Stimulated activated CD8-positive, alpha-beta memory T cell treated with anti-CD3 and anti-CD28 coated beads, Interleukin-7, amount 100 ng/mL, for 1 hour (primary cell): ENCODE measurements around the gene NSD2.

Experiments used
- DNase-seq, 2 donors: peaks; one replicate each; pipeline ENCODE4 v3.0.0-alpha.2; 2020; ENCODE audit warnings: low read depth in 2 of 2

NSD2 gene

DNA sequence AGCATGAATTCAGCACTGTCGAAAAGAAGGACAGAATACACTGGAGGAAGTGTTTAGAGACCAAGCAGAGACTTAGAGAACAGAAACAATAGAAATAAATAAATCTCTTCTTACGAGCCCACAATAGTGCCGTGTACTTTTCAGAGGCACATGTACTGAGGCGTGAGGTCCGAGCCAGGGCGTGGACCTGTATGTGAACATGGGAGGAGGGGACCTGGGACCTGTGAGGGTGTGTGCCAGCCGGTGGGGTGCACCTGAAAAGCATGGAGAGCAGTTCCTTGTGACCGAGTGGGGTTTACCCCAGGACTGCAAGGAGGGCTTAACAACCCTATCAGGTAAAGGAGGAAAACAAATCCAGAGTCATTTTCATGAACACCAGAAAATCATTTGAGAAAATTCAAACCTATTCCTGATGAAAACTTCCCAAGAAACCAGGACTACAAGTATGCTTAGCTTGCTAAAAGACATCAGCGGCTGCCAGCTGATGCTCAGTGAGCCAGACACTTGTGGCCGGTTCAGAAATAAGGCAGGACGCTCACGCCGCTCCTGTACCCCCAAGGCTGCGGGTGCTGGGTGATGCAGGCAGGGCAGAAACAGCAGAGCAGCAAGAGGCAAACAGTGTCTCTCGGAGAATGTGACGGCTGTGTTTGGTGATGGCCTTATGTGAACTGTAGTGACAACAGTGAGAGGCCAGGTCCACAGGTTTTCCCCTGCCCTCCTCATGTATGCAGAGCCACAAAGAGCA lies 100.4 kb downstream of the NSD2 start:
- DNase-seq: no peak

DNA sequence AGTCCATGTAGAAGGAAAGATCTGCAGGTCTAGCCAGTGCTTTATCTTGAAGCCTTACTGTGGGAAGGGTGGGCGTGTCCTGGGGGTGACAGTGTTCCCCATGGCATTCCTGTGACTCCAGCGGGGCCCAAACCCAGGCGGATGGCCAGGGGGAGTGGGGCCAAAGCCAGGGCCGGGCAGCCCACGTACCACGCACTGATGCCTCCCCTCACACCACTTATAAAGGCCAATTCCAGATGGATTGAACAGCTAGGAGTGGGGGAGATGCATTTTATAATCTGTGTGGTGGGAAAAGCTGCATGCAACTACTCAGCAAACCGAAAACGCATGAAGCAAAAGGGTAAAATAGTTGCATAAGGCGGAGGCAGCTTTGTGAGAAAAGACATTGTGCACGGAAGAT lies 101.2 kb downstream of the NSD2 start:
- DNase-seq: no peak

DNA sequence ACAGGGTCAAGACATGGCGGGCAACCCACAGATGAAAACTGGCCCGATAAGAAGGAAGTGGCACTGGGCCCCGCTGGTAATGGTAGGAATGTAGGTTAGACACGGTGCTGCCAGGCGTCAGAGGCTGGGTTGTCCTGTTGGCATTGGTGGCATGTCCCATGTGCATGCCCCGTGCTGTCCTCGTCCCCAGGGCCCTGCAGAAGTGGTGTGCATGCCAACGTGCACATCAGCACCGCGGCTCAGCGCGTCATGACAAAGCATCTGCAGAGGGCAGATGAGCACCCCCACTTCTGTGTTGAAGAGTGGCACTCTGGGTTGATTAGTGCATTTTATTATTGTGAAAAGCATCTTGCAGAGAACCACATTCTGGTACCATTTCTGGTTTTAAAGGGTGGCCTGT lies 102.0 kb downstream of the NSD2 start:
- DNase-seq: no peak

DNA sequence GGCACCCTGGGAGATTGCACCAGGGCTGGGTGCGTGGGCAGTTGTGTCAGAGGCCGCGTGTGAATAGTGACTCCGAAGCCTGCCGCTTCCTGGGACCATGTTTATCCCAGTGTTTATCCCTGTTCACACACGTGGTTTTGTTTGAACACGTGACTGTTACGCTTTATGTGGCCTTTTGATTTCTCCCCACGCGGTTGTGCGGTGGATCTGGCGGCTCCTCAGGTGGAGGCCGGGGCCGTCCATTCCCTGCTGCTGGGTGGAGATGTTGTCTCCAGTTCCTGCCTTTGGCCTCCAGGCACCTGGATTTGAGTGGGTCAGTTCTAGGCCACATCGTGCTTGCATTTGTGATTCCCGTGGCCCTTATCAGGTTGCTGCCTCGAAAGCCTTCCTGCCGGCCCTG lies 102.5 kb downstream of the NSD2 start:
- DNase-seq: no peak

DNA sequence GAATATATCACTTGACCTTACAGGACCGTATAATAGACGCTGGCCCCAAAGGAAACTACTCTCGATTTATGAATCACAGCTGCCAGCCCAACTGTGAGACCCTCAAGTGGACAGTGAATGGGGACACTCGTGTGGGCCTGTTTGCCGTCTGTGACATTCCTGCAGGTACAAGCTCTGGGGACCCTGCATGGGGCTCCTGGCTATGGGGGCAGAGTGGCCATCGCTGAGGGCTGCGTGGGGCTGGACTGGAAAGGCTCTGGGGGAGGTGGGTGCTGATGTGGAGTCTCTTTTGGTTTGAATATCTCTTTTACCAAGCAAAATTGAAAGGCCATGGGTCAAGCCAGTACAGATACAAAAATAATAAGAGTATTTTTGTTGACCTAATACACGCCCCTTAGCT lies 103.6 kb downstream of the NSD2 start:
- no peak for DNase-seq

DNA sequence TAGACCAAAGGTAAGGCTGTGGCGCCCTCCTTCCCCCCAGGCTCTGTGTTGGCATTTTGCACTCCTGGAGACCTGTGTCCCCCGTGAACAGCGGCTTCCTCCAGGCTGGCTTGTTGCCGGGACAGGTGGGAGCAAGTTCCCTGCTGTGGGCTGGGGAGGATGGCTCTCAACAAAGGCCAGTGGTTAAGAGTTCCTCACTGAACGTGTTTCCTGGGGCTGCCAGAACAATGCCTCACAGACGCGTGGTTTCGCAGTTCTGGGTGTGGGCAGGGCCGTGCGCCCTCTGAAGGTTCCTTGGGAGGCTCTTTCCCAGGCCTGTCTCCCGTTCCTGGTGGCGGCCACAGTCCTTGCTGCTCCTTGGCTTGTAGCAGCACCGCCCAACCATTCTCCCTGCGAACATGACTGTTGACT lies 104.2 kb downstream of the NSD2 start:
- DNase-seq: no peak

DNA sequence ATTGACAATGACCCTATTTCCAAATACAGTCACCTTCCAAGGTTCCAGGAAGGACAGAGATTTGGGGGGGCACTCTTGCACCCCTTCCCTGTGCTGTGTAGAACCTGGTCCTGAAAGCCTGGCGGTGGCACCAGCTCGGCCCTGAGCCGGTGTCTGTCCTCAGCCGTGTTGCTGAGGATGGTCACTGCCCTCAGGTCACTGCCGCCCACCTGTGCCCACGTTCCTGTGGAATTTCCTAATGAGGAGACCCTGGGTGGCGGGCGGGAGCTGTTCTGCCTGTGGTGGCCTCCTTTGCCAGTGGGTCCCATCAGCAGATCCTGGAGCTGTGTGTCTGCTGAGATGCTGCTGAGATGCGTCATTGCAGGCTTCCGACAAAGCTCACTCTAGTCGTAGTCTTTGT lies 104.7 kb downstream of the NSD2 start:
- DNase-seq: no peak

DNA sequence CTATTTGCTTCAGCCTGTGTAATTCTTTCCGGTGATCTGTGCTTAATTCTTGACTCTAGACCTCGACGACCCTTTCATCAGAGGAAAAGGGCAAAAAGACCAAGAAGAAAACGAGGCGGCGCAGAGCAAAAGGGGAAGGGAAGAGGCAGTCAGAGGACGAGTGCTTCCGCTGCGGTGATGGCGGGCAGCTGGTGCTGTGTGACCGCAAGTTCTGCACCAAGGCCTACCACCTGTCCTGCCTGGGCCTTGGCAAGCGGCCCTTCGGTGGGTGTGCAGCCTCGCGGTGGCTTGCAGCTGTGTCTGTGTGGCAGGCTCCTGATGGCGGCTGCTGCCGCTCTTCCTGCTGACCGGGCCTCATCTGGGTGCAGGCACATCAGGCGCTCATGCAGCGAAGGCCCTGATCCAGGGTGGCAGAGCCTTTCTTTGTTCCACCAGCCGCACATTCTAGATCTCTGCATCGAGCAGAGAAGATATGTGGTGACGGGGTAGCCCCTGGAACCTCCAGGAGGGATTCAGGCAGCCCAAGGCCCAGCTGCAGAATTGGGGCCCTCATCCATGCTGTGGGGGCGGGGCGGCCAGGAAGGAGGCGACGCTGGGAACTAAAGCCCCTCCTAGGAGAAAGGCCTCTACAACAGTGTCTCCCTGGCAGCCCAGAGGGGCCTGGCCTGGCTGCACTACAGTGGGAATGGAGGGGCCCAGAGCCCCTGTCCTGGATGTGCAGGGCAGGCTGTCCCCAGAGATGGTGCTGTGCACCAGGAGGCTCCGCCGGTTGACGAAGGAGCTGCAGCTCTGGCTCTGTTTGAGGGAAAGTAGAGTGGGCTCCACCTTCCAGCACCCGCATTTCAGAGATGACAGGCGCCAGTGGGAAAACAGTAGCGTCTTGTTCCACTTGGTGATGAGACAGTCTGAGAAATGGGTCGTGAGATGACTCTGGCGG lies 105.5 kb downstream of the NSD2 start:
- no peak for DNase-seq

DNA sequence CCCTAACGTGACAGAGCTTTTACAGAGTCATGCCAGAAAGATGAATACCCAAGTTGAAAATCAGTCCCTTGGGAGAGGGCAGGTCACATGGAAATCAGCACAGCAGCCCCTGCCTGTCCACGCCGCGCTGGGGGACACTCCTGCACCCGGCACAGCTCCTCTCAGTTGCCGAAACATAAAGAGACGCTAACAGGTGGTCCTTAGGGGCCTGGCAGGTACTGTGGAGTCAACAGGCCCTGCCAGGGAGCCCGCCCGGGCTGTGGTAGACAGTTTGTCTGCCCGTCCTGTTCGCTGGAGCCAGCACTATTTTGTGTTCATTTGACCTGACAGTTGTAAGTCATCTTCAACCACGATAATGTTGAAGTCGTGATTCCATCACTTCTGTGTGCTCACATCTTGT lies 107.0 kb downstream of the NSD2 start:
- no peak for DNase-seq

DNA sequence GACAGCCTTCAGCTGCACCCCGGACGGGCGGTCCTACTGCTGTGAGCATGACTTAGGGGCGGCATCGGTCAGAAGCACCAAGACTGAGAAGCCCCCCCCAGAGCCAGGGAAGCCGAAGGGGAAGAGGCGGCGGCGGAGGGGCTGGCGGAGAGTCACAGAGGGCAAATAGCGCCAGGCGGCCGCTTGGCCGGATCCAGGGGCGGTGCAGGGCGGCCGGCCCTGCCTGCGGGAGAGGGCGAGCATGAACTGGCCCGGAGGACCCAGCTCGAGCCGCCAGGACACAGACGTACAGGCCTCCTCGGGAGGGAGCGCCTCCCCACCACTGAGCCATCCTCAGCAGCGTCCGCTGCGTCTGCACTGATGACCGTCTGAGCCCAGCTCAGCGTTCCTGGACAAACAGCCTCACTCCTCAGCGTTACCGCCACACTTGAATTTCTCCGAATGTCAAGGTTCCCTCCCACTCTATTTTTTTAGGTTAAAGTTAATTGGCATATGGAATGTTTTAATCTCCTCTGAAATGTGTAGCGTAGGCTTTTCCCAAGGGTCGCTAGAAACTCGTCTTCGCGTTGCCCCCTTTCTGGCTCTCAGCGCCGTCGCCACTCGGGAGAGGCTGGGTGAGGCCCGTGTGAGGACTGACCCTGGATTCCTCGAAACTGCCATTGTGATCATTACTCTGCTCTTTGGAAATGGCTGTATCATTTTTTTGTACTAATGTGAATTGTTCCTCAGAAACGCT lies 107.7 kb downstream of the NSD2 start:
- DNase-seq: no peak

DNA sequence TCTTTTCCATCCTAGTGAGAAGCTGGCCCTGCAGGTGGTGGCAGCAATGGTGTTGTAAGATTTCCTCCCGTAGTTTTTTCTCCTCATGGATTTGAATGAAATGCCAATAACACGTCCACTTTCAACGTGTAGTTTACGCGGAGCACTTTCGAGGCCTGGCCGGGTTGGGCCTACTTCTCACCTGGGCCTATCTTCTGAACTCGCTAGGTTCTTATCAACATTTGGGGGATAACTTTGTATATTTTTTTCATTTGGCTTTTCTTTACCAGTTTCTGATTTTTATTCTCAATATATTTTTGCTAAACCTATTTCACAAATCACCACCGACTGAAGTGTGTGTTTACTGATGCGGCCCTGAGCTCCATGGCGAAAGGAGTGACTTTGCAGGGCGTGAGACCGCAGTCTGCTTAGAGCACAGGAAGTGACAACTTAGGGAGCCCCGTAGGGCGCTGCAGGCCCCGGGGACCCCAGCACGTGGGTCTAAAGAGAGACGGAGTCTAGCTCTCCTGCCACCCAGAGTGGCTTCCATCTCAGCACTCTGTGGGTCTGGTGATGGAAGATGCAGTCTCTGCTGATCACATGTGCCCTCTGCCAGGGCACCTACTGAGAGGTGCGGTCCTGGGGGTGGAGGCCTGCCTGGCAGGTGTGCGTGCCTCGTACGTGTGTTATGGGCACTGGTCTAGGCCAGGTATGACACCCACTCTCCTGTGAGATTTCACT lies 108.4 kb downstream of the NSD2 start:
- DNase-seq: no peak

DNA sequence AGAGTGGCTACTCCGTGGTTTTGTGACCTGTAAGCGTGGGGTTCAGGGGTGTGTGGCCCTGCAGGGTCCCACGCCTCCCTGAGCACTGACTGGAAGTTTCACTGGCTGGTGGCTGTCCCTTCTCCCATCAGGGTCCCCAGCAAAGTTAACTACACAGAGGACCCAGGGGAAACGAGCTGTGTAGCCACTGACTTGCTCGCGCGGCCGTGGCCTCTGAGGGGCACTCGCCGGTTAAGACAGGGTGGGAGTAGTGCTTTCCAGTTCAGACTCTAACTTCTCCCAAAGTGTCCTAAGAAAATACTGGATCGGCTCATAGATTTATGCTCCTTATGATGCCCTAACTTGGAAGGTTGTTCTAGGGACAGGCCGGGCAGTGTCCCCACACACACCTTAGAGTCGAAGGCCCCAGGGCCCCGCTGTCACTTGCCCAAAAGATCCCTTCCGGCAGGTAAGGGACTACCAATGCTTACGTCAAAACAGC lies 109.4 kb downstream of the NSD2 start:
- no peak for DNase-seq

DNA sequence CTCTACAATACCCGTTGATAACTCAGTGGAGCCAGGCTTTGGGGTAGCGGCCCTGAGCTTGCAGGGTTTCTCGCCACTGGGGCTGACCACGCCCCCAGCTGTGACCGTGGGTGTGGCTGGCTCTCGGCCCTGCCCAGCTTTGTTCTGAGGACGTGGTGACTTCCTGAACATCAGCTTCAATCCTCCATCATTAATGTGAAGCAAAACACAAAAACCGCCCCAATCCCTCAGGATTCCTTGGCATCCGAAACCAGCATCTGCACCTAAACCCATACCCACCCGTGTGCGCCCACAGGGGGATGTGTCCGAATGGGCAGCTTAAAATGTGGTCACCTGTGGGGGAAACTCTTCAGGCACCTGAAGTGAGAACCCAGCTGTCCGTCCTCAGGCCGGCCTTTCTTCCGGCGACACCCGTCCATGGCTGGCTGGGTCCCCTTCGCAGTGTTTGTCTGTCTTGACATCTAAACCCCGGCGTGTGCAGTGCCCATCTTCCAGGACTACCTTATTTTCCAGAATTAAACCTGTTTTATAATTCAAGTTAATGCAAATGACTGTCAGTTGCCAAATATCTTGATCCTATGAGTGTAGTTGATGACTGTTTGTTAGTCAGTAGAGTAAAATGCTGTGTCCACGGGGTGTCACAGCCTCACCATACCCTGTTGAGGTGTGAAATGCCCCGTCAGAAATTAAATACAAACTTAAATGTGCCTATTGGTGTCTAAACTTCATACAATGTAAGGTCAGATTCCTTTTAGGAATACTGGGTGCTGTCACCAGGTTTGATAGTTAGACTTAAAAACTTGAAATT lies 110.3 kb downstream of the NSD2 start:
- DNase-seq: no peak

DNA sequence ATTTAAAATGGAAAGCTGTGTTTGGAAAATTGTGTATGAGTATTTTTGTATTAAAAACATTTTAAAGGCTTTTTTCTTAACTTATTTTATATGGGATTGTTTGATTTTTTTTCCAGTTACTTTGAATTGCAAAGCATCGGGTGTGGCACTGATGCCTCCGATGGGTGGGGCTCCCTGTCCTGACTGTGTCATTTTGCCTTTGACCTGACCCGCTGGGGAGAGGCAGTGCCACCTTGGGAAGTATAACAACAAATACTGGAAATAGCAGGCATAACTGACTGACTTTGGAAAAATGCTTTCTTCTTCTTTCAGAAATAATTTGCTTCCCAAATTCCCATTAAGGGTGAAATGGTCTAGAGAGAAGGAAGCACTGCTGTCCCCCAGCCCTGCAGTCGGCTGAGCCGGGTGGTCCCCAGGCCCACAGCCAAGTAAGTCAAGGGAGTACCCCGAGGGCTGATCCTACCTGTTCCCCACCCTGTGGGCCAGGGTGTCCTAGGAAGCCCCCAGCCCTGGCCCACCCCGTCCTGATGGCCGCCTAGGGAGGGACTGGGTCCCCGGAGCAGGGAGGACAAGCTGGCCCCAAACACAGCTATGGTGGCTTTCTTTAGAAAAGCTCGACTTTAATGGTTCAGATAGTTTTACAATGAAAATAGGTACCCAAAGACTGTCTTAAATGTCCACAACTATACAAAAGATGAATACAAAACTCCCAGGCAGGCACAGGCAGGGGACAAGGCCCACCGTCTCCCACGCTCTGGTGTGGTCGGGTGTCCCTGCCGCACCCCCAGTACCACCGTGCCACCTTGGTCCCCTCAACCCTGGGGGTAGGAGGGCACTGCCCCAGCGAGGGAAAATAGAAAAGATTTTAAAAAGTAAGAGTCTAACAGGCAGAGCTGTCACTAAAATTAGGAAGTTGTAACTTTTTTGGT lies 111.2 kb downstream of the NSD2 start:
- DNase-seq: no peak

DNA sequence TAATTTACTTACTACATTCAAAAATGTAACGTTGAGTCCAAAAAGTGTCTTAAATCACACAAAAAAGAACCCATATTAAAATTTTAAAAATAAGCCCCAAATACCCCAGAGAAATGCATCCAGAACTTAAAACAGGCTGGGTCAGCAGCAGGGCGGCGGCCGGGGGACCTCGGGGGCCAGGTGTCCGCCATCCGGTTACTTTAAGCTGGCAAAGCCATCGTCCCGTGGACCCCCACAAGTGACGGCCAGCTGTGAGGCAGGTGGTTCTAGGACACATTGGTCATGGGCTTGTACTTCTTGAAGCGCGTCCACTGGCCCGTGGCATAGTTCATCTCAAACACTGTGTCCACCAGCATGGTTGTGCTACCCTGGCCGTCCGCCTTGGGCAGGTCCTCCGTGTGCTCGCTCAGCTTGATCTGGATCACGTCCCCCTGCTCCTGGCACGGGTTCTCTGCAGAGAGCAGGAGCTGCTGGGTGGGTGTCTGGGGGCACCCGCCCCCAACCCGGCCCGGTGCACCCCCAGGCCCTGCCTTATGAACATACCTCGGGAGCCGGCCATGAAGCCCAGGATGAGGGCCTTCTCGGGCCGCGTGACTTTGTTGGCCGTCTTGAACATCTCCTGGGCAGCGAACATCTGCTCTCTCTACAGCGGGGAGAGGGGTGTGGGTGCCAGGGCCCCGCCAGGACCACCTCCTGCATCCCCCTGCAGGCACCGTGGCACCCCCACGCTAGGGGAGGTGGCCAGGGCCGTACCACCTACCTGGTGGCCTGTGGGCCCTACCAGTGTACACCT lies 112.1 kb downstream of the NSD2 start:
- DNase-seq: no peak

DNA sequence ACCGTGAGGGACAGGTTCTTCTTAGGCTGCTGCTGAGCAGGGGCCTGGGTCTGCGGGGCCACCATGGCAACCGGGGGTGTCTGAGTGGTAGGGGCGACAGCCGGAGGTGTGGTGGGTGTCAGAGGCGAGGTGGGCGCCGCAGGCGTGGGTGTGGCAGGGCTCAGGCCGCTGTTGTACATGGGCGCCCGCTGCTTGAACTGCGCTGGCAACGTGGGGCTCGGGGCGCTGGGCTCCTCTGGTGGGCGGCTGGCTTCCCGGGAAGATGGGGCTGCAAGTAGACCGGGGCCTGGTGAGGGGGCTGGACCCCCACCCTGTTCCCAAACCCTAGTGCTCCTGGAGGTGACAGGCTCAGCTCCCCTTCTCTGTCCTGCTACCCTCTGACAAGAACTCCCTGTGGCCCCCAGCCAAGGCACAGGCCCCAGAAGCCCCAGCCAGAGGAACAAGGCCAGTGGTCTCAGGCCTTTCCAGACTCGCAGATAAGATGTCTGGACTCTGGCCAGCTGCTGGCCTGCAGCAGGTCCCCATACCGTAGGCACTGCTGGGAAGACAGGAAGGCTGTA lies 112.7 kb downstream of the NSD2 start:
- no peak for DNase-seq

DNA sequence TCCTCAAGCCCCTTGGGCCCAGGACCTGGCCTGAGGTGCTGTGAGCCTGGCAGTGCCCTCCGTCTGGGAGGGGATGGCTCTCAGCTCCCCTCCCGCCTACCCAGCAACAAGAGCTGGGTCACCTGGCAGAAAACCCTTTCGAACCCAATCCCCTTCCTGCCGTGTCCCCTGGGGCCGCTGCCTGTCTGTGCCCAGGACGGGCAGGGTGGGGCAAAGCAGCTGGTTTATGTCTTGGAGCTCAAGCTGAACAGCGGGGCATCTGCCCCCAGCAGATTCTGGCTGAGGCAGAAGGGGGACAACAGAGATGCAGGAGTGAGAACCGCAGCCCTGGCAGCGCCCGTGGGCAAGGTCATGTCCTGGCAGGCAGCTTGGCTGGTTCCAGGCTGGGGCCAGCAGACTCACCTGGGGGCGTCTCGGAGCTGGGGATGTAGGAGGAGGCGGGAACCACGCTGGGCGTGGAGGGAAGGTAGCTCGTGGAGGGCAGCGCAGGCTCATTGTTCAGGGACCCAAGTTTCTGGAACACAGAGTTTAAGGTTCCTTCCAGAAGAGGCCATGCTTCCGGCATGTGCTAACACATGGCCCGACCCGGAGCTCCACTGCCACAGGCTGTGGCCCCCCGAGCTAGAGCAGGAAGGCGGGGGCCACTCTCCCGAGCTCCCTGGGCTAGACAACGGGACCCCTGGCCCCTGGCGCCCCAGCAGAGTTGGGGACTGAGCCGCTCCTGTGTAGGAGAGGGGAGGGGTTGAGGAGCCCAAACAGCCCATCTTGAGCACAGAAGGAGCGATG lies 113.4 kb downstream of the NSD2 start:
- no peak for DNase-seq

DNA sequence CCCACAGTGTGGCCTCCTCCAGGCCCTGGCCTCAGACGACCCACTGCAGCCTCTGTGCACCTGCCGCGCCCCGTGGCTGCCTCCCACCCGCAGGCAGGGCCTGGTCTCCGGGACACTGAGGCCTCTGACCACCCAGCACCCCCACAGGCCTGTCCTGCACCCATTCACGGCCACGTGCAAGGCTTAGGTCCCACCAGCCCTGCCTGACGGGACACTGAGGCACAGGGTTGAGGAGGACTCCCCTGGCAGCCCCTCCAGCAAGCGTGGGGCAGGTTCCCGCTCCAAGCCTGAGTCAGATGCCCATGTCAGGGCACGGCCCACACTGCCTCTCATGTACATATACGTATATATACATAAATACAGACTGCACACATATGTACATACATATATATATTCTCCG lies 114.1 kb downstream of the NSD2 start:
- DNase-seq: no peak
